Endothelial cell of umbilical vein (primary cell): ENCODE measurements around the gene PCARE. TPM values are rescaled to one million over a fixed set of nuclear protein-coding genes. Genes with fewer than 3 reads are reported as not detected.

Experiments
- BruUV-seq: library from RNA; stranded (reverse); fragments of 400-500 nt; replicated peaks from 2 replicates; lab custom pipeline; 2021; lab: Mats Ljungman, UMichigan
- CTCF ChIA-PET: fragments of 300-600, 350-600 bp; sonication (Branson Sonifier 250); formaldehyde crosslinking; loops from one replicate; lab custom pipeline; 2021; ENCODE audit warnings: antibody characterized with exemption, inconsistent platforms; lab: Charles Lee
- POLR2A ChIA-PET: fragments of 300-600, 350-600 bp; sonication (Branson Sonifier 250); formaldehyde crosslinking; loops from one replicate; lab custom pipeline; 2021; ENCODE audit warnings: antibody characterized with exemption, inconsistent platforms; lab: Charles Lee
- DNase-seq: peaks from one replicate; pipeline ENCODE4 v3.0.0-alpha.2; 2011; ENCODE audit warnings: low read depth, low spot score
- FAIRE-seq: peaks from 2 replicates; lab custom pipeline; 2011; peaks lifted over from hg19 to GRCh38; lab: Jason Lieb, UNC
- H2AFZ ChIP-seq: 2 replicates; pipeline ENCODE4 v1.6.0; 2012; ENCODE audit warnings: low read depth, low read length, control low read depth, inconsistent platforms
- H3K27ac ChIP-seq: 2 replicates; pipeline ENCODE4 v1.5.1; 2011; ENCODE audit warnings: low read depth, mild to moderate bottlenecking, control low read depth, low read length, moderate library complexity; ENCODE audit not compliant: insufficient read depth
- H3K27me3 ChIP-seq, 2 experiments: 2 replicates each; pipeline versions ENCODE4 v1.6.0 to v1.6.1; 2011; ENCODE audit warnings: low read length in 2 of 2, mixed read lengths in 1 of 2; ENCODE audit not compliant: control insufficient read depth in 2 of 2, insufficient read depth in 2 of 2
- H3K36me3 ChIP-seq, 2 experiments: 2 replicates in 1 of 2; 3 replicates in 1 of 2; pipeline ENCODE4 v1.5.1; 2011; ENCODE audit warnings: low read length in 2 of 2, mild to moderate bottlenecking in 1 of 2, moderate library complexity in 1 of 2; ENCODE audit not compliant: control insufficient read depth in 2 of 2, insufficient read depth in 2 of 2; ENCODE audit errors: extremely low read depth in 1 of 2
- H3K4me1 ChIP-seq: 3 replicates; pipeline ENCODE4 v1.5.1; 2011; ENCODE audit warnings: mild to moderate bottlenecking, low read length; ENCODE audit not compliant: control insufficient read depth, insufficient read depth; ENCODE audit errors: extremely low read depth
- H3K4me2 ChIP-seq: 2 replicates; pipeline ENCODE4 v1.6.1; 2011; ENCODE audit warnings: low read length, control low read depth, mixed read lengths; ENCODE audit not compliant: insufficient read depth
- H3K4me3 ChIP-seq, 3 experiments: fragments of 200-600 bp in 1 of 3; sonication (generic), shearing (Covaris generic) in 1 of 3; replicated peaks in 1 of 3; 2 replicates each; pipeline ENCODE4 v1.5.1; 2011 to 2016; ENCODE audit warnings: control low read depth in 3 of 3, low read length in 3 of 3, mild to moderate bottlenecking in 2 of 3, inconsistent platforms in 1 of 3, low read depth in 1 of 3, moderate library complexity in 1 of 3; ENCODE audit not compliant: insufficient read depth in 1 of 3
- H3K79me2 ChIP-seq: 2 replicates; pipeline ENCODE4 v1.6.0; 2012; ENCODE audit warnings: low read length, inconsistent platforms; ENCODE audit not compliant: control insufficient read depth, insufficient read depth
- H3K9ac ChIP-seq: replicated peaks from 2 replicates; pipeline ENCODE3; 2011; ENCODE audit warnings: low read length, control low read depth; ENCODE audit not compliant: insufficient read depth; ENCODE audit errors: extremely low read depth
- H3K9me1 ChIP-seq: replicated peaks from 3 replicates; pipeline ENCODE4 v1.6.0; 2011; ENCODE audit warnings: mild to moderate bottlenecking, low read length; ENCODE audit not compliant: control insufficient read depth, insufficient read depth; ENCODE audit errors: extremely low read depth
- H3K9me3 ChIP-seq: replicated peaks from 2 replicates; pipeline ENCODE4 v1.5.1; 2012; ENCODE audit warnings: low read length, inconsistent platforms; ENCODE audit not compliant: control insufficient read depth, insufficient read depth
- H4K20me1 ChIP-seq: replicated peaks from 2 replicates; pipeline ENCODE3; 2011; ENCODE audit warnings: mild to moderate bottlenecking, low read length; ENCODE audit not compliant: control insufficient read depth, insufficient read depth; ENCODE audit errors: extremely low read depth
- CTCF ChIP-seq, 2 donors: IDR thresholded peaks; 1 replicate in 1 of 2; 2 replicates in 1 of 2; pipeline ENCODE4 v1.5.1; 2011; ENCODE audit warnings: low read length in 2 of 2, mild to moderate bottlenecking in 2 of 2, moderate library complexity in 2 of 2, control low read depth in 1 of 2, inconsistent platforms in 1 of 2, low read depth in 1 of 2; ENCODE audit not compliant: insufficient read depth in 1 of 2; ENCODE audit errors: extremely low read depth in 1 of 2
- EZH2 ChIP-seq: IDR thresholded peaks from 2 replicates; pipeline ENCODE4 v1.6.1; 2012; ENCODE audit warnings: borderline replicate concordance, low read depth, mild to moderate bottlenecking, moderate library complexity, low read length, inconsistent platforms; ENCODE audit not compliant: severe bottlenecking
- FOS ChIP-seq: IDR thresholded peaks from 2 replicates; pipeline ENCODE4 v1.6.1; 2011; ENCODE audit warnings: mild to moderate bottlenecking, low read length, moderate library complexity, borderline replicate concordance; ENCODE audit not compliant: insufficient read depth
- GATA2 ChIP-seq: IDR thresholded peaks from 2 replicates; pipeline ENCODE4 v1.7.0; 2011; ENCODE audit warnings: low read depth, mild to moderate bottlenecking, moderate library complexity, mixed read lengths, low read length; ENCODE audit not compliant: insufficient read length, insufficient read depth
- JUN ChIP-seq: IDR thresholded peaks from 2 replicates; pipeline ENCODE4 v1.6.1; 2011; ENCODE audit warnings: borderline replicate concordance, low read depth; ENCODE audit not compliant: insufficient read length, insufficient read depth
- MAX ChIP-seq: IDR thresholded peaks from 2 replicates; pipeline ENCODE4 v1.6.1; 2011; ENCODE audit not compliant: insufficient read depth, insufficient read length
- MYC ChIP-seq: IDR thresholded peaks from one replicate; pipeline ENCODE4 v1.6.1; 2011; ENCODE audit warnings: mild to moderate bottlenecking, low read depth, low read length
- POLR2A ChIP-seq: IDR thresholded peaks from 2 replicates; pipeline ENCODE4 v1.6.1; 2012; ENCODE audit warnings: low read depth, mild to moderate bottlenecking, control low read depth, low read length
- POLR2AphosphoS5 ChIP-seq: IDR thresholded peaks from 2 replicates; pipeline ENCODE4 v1.6.1; 2012; ENCODE audit warnings: low read depth, mild to moderate bottlenecking, control low read depth, low read length, moderate library complexity; ENCODE audit not compliant: insufficient read depth
- dilution Hi-C: fragments of 300-500 bp; cut with MboI; formaldehyde crosslinking; loops from one replicate; pipeline ENCODE4 v1.15.0; 2019; ENCODE audit warnings: low sequenced_read_pairs; ENCODE audit not compliant: extremely low pct_ligation_motif_present
- intact Hi-C: fragments of 100-400 bp; cut with micrococcal nuclease; formaldehyde crosslinking; loops from one replicate; pipeline ENCODE4 v1.10.0; 2022
- polyA plus RNA-seq, 4 experiments: library from polyadenylated mRNA; depleted of rRNA in 3 of 4; stranded (reverse) in 3 of 4; unstranded in 1 of 4; fragments of >200 nt; gene quantifications; 2 replicates each; pipeline versions ENCODE4 v1.2.1 to v1.2.3, GENCODE V29; 2011 to 2012; ENCODE audit warnings: missing spikeins in 1 of 4
- total RNA-seq: library from RNA; stranded (reverse); gene quantifications from 2 replicates; pipeline ENCODE4 v1.2.3, GENCODE V29; 2021

The PCARE gene
- total and polyA plus RNA-seq, 2 donors (not counting 3 experiments of a cell fraction or from before 2014, with no cell fraction given): not detected

GRCh38 chr2:29070526-29070925, 3.8 kb downstream of the PCARE start:
- CTCF ChIA-PET: no interaction called here
- Histone ChIP-seq H3K9me1 (no peaks in the 10 kb centered on the region), H4K20me1 (no peaks in the 10 kb centered on the region), H2AFZ (no peak overlapping the region), H3K9ac (no peak overlapping the region), H3K27ac (no peak overlapping the region), H3K4me3 (no peak overlapping the region), H3K9me3 (no peaks in the 10 kb centered on the region), H3K36me3 (no peaks in the 10 kb centered on the region), H3K79me2 (no peaks in the 10 kb centered on the region), H3K4me1 (no peaks in the 10 kb centered on the region), H3K27me3 (peaks cover 0 to 3% of the 10 kb centered on the region in 2 experiments), H3K4me2 (no peak overlapping the region)
- intact Hi-C loops: no loop called here
- FAIRE-seq (no peak), DNase-seq (no peak)
- POLR2A ChIA-PET: no interaction called here
- BruUV-seq: no TSS peak
- dilution Hi-C loops: no loop called here
- TF ChIP-seq GATA2: no peak
- no peak for TF ChIP-seq EZH2
- TF ChIP-seq CTCF (IDR thresholded peaks at IDR 0.05; ENCODE audit: extremely low read depth in 1 of 2, insufficient read depth in 1 of 2, low read depth in 1 of 2, low read length in 2 of 2): no peak
- TF ChIP-seq MAX: no peak
- no peak for TF ChIP-seq POLR2AphosphoS5
- no peak for TF ChIP-seq JUN
- TF ChIP-seq FOS: no peak
- no peak for TF ChIP-seq POLR2A
- no peak for TF ChIP-seq MYC
